ENCODE data around the gene RFNG.

Gene RFNG

GRCh38 chr17:82059272-82060000 is 7.8 kb upstream of the RFNG start:
- H3K27ac ChIP-seq (ENCODE audit: low read depth, low read length), result no peak overlapping the region
- WGBS, result 94% methylated on average over 19 of the region's 19 CpGs
- H3K4me1 ChIP-seq (ENCODE audit: insufficient read depth, low read length), result no peaks in the 10 kb centered on the region
- peaks cover 92% of the 10 kb centered on the region for H3K36me3 ChIP-seq (ENCODE audit: insufficient read depth, low read length)
- H3K4me3 ChIP-seq (ENCODE audit: low read length), result no peak overlapping the region
- H3K9me3 ChIP-seq (ENCODE audit: insufficient read depth, low read depth, low read length), result no peaks in the 10 kb centered on the region
- H3K9ac ChIP-seq (ENCODE audit: low read depth, low read length), result no peak overlapping the region
- H3K27me3 ChIP-seq (ENCODE audit: insufficient read depth, low read length), result no peaks in the 10 kb centered on the region

GRCh38 chr17:82058855-82059249 is 7.2 kb upstream of the RFNG start:
- 94% methylated on average over 10 of the region's 10 CpGs for WGBS
- Histone ChIP-seq H3K4me3 (ENCODE audit: low read length) (no peak overlapping the region), H3K36me3 (ENCODE audit: insufficient read depth, low read length) (peaks cover 93% of the 10 kb centered on the region), H3K27ac (ENCODE audit: low read depth, low read length) (no peak overlapping the region), H3K9me3 (ENCODE audit: insufficient read depth, low read depth, low read length) (no peaks in the 10 kb centered on the region), H3K4me1 (ENCODE audit: insufficient read depth, low read length) (no peaks in the 10 kb centered on the region), H3K9ac (ENCODE audit: low read depth, low read length) (no peak overlapping the region), H3K27me3 (ENCODE audit: insufficient read depth, low read length) (no peaks in the 10 kb centered on the region)

GRCh38 chr17:82058230-82058854 is 6.7 kb upstream of the RFNG start:
- H3K4me1 ChIP-seq (ENCODE audit: insufficient read depth, low read length), result no peaks in the 10 kb centered on the region
- H3K9ac ChIP-seq (ENCODE audit: low read depth, low read length), result no peak overlapping the region
- H3K4me3 ChIP-seq (ENCODE audit: low read length), result no peak overlapping the region
- WGBS, result 91% methylated on average over 17 of the region's 17 CpGs
- H3K27me3 ChIP-seq (ENCODE audit: insufficient read depth, low read length), result no peaks in the 10 kb centered on the region
- H3K9me3 ChIP-seq (ENCODE audit: insufficient read depth, low read depth, low read length), result no peaks in the 10 kb centered on the region
- peaks cover 93% of the 10 kb centered on the region for H3K36me3 ChIP-seq (ENCODE audit: insufficient read depth, low read length)
- no peak overlapping the region for H3K27ac ChIP-seq (ENCODE audit: low read depth, low read length)

DNA sequence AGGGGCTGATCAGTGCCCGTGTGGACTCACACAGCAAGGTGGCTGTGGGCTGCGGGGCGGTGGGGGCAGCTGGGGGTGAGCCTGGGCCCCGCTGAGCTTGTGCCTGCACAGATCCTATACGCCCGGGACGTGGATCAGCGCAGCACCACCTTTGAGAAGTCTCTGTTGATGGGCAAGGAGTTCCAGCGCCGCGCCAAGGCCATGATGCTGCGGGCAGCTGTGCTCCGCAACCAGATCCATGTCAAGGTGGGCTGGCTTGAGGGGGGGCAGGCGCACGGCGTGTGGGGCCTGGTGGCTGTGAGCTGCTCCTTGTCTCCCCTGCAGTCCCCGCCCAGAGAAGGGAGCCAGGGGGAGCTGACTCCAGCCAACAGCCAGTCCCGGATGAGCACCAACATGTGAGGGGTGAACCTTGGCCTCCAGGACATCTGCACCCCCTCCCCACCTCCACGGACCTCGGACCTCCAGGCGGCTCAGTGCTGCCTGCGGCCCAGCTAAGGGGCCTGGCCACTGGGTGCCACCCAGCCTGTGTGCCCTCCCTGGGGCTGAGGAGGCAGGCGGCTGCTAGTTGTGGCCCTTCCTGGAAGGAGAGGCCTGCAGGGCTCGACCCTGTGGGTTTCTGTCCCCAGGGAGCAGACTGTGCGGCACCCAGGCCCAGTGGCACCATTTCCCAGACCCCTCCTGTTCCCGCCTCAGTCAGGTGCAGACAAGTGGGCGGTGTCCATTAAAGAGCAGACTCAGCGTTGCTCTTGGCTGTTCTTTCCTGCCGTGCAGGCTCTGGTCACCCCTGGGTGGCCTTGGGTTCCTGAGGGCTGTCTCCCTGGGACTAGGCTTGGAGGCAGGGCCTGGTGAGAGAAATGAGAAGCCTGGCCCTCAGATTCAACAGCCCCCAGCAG is 5.4 kb upstream of the RFNG start:
- no peaks in the 10 kb centered on the region for H3K9me3 ChIP-seq (ENCODE audit: insufficient read depth, low read depth, low read length)
- H3K9ac ChIP-seq (ENCODE audit: low read depth, low read length), result no peak overlapping the region
- peaks cover 82% of the 10 kb centered on the region for H3K36me3 ChIP-seq (ENCODE audit: insufficient read depth, low read length)
- no peaks in the 10 kb centered on the region for H3K27me3 ChIP-seq (ENCODE audit: insufficient read depth, low read length)
- H3K4me1 ChIP-seq (ENCODE audit: insufficient read depth, low read length), result no peaks in the 10 kb centered on the region
- WGBS, result 94% methylated on average over 29 of the region's 29 CpGs
- no peak overlapping the region for H3K27ac ChIP-seq (ENCODE audit: low read depth, low read length)
- H3K4me3 ChIP-seq (ENCODE audit: low read length), result no peak overlapping the region

DNA sequence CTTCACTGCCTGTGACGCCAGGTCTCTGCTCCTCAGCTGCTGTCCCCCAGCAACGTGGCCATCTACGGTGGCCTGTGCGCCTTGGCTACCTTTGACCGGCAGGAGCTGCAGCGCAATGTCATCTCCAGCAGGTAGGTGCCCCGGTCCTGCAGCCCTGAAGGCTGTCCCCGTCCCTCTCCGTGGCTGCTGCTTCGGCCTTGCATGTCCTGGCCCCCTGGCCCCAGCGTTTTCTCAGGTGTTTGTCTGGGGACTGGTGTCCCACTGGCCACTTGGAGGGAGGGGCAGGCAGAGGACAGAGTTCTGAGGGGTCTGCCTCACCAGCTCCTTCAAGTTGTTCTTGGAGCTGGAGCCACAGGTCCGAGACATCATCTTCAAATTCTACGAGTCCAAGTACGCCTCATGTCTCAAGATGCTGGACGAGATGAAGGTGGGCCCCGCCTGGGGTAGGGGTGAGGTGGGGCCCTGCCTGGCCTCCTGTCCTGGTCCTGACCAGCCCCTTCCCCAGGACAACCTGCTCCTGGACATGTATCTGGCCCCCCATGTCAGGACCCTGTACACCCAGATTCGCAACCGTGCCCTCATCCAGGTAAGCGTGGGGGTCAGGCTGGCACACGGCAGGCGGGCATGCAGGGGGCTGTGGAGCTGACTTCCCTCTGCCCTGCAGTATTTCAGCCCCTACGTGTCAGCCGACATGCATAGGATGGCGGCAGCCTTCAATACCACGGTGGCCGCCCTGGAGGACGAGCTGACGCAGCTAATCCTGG is 4.5 kb upstream of the RFNG start:
- Histone ChIP-seq H3K27me3 (ENCODE audit: insufficient read depth, low read length) (no peaks in the 10 kb centered on the region), H3K9ac (ENCODE audit: low read depth, low read length) (no peak overlapping the region), H3K4me3 (ENCODE audit: low read length) (no peak overlapping the region), H3K4me1 (ENCODE audit: insufficient read depth, low read length) (no peaks in the 10 kb centered on the region), H3K36me3 (ENCODE audit: insufficient read depth, low read length) (peaks cover 76% of the 10 kb centered on the region), H3K9me3 (ENCODE audit: insufficient read depth, low read depth, low read length) (no peaks in the 10 kb centered on the region), H3K27ac (ENCODE audit: low read depth, low read length) (no peak overlapping the region)
- 95% methylated on average over 28 of the region's 28 CpGs for WGBS

GRCh38 chr17:82055023-82055964 is 3.7 kb upstream of the RFNG start:
- 88% methylated on average over 26 of the region's 26 CpGs for WGBS
- Histone ChIP-seq H3K36me3 (ENCODE audit: insufficient read depth, low read length) (peaks cover 67% of the 10 kb centered on the region), H3K4me1 (ENCODE audit: insufficient read depth, low read length) (no peaks in the 10 kb centered on the region), H3K9me3 (ENCODE audit: insufficient read depth, low read depth, low read length) (no peaks in the 10 kb centered on the region), H3K27me3 (ENCODE audit: insufficient read depth, low read length) (no peaks in the 10 kb centered on the region), H3K9ac (ENCODE audit: low read depth, low read length) (no peak overlapping the region), H3K4me3 (ENCODE audit: low read length) (no peak overlapping the region), H3K27ac (ENCODE audit: low read depth, low read length) (no peak overlapping the region)

- Histone ChIP-seq H3K4me3 (ENCODE audit: low read length) (no peak overlapping the region), H3K36me3 (ENCODE audit: insufficient read depth, low read length) (peaks cover 66% of the 10 kb centered on the region), H3K27me3 (ENCODE audit: insufficient read depth, low read length) (no peaks in the 10 kb centered on the region), H3K4me1 (ENCODE audit: insufficient read depth, low read length) (no peaks in the 10 kb centered on the region), H3K9ac (ENCODE audit: low read depth, low read length) (no peak overlapping the region), H3K9me3 (ENCODE audit: insufficient read depth, low read depth, low read length) (no peaks in the 10 kb centered on the region), H3K27ac (ENCODE audit: low read depth, low read length) (no peak overlapping the region)
- 95% methylated on average over 38 of the region's 38 CpGs for WGBS
Observed at GRCh38 chr17:82054351-82055022, 2.9 kb upstream of the RFNG start.

GRCh38 chr17:82053556-82054263 is 2.1 kb upstream of the RFNG start:
- H3K9me3 ChIP-seq (ENCODE audit: insufficient read depth, low read depth, low read length), result no peaks in the 10 kb centered on the region
- H3K36me3 ChIP-seq (ENCODE audit: insufficient read depth, low read length), result peaks cover 64% of the 10 kb centered on the region
- 95% methylated on average over 28 of the region's 28 CpGs for WGBS
- H3K4me3 ChIP-seq (ENCODE audit: low read length), result no peak overlapping the region
- no peaks in the 10 kb centered on the region for H3K4me1 ChIP-seq (ENCODE audit: insufficient read depth, low read length)
- no peak overlapping the region for H3K27ac ChIP-seq (ENCODE audit: low read depth, low read length)
- no peak overlapping the region for H3K9ac ChIP-seq (ENCODE audit: low read depth, low read length)
- no peaks in the 10 kb centered on the region for H3K27me3 ChIP-seq (ENCODE audit: insufficient read depth, low read length)

- H3K27ac ChIP-seq (ENCODE audit: low read depth, low read length), result no peak overlapping the region
- H3K4me3 ChIP-seq (ENCODE audit: low read length), result peak overlapping the region; percentile 96; the same call in 1 of the 2 replicates
Observed at GRCh38 chr17:82053130-82053529, 1.5 kb upstream of the RFNG start.

More at GRCh38 chr17:82053130-82053529, 1.5 kb upstream of the RFNG start:
- no peak overlapping the region for H3K9ac ChIP-seq (ENCODE audit: low read depth, low read length)
- WGBS, result 92% methylated on average over 19 of the region's 19 CpGs
- H3K36me3 ChIP-seq (ENCODE audit: insufficient read depth, low read length), result peaks cover 60% of the 10 kb centered on the region
- no peaks in the 10 kb centered on the region for H3K9me3 ChIP-seq (ENCODE audit: insufficient read depth, low read depth, low read length)
- no peaks in the 10 kb centered on the region for H3K4me1 ChIP-seq (ENCODE audit: insufficient read depth, low read length)
- no peaks in the 10 kb centered on the region for H3K27me3 ChIP-seq (ENCODE audit: insufficient read depth, low read length)

Measured in HUES64 (cell line).